ENCODE data around the gene TNFRSF11A.

The TNFRSF11A gene

DNA sequence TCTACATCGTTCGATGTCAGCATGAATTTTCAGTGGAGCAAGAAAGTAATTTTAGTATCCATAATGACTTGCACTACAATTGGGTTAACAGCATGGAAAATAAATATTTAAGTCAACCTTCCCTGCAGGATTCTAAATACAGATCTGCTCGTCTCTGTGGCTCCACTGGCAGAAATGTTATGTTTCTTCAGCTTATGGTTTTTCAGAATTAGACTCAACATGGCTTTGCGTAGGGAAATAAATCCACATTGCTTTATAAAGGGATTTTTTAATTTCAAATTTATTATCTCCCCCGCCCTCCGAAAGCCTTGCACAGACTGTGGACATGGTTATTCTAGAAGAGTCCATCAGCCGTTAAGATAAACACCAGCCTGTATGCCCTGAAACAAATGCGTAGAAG lies 18.2 kb downstream of the TNFRSF11A start:
- DNase-seq, result no peak

DNA sequence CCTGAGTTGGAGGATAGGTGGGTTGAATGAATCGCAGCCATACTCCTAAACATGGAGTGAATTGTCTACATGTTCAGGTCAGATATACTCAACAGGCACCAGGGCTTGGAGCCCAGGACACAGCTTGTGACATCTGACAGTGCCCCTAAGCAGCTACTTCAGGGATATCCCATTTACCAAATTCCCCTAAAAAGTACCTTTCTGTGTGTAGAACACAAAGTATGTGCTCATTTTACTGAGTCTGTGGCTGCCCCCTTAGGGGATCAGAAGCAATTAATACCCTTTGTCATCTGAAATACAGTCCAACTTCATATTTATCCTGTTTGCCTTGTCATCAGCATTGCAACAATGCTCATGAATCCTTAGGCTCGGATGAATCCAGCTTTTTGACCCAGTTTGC lies 20.8 kb downstream of the TNFRSF11A start:
- no peak for DNase-seq

DNA sequence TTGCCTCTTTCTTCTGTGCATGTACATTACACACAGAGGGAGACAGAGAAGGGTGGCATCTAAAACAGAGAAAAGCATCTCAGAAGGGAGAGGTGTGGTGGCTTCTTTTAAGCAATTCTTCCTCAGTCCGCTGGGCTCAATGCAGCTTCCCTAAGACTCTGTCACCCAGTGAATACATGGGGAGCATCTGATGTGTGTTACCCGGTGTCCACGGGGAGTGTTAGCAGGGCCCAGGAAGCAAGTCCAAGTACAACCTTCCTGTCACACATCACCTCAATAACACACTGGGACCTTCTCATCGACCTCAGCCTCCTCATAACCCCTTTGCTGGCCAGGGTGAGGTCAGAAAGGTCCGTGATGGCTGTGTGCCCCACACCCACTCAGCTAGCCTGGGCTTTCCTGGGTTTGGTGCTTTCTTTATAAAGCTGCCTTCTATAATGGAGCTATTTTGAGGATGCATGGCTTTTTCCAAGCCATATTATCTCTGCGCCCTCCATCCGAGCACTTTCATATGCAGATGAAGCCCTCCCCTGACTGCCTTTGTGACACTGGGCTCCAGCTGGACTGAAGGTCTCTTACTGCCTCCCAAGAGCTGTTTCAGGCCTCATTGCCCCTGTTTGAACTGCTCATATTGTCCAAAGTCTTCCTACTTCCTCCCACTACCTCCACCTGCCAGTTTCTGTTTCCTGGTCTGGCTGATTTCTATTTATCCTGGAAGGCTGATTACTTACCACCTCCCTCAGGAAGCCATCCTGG lies 21.4 kb downstream of the TNFRSF11A start:
- DNase-seq, result no peak

DNA sequence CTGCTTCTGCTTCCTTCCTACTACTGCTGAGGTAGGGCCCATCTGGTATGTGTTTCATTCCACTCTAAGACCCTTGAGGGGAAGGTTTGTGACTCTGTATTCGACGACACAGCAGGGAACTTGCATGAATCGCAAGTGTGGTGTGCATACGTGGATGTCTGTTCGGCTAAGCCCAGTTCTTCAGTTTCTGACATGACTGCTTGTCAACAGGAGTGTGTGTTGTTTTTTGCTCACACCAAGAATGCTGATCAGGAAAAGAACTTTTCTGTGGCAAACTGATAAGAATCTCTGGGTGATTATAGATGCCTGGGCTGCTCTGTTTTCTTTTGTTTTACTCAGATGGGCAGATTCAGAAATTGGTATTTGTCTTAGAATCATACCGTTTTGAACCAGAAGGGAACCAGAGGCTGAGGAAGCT lies 22.0 kb downstream of the TNFRSF11A start:
- no peak for DNase-seq

DNA sequence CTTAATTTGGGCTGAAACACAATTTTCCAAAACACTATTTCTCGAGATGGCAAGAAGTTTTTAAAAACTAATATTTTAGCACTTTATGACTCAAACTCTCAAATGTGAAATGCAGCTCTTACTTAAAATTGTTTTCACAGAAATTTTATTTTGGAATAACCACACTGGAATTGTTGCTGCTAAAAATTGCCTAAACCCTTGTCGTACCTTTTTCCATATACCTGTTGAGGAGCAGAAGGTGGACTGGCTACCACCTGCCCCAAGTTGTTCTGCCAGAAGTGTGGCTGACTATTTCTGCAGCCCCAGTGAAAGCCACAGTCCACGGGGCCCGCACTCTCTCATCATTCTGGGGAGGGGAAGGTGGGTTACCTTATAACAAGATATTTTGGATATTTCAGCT lies 23.4 kb downstream of the TNFRSF11A start:
- DNase-seq, result no peak

DNA sequence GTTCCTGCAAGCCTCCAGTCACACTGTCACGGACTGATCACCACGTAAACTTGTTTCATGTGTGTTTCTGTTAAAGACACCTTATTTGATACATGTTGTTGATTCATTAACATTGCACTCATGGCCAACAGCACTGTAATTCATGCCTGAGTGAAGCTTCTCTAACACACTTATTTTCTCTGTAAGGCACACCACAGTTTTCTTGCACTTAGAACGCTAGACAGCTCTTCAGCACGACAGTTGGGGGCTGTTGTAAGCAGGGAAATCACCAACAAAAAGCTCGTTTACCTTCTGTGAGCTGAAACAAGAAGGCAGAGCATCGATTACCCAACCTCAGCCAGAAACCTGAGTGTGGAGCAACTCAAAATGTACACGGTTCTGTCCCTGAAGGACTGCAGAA lies 28.1 kb downstream of the TNFRSF11A start:
- DNase-seq, result no peak

DNA sequence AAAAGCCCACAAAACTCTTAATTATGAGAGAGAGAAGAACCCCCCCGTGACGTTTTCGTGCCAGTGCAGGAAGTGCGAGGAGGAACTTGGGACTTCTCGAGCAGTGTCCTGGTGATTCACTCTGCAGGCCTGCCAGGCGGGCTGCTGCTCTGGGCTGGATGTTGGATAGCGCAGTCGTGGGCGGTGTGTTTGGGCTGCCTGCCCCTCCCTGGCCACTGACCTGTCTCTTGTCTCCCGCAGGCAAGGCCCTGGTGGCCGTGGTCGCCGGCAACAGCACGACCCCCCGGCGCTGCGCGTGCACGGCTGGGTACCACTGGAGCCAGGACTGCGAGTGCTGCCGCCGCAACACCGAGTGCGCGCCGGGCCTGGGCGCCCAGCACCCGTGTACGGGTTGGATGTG lies 29.0 kb downstream of the TNFRSF11A start:
- no peak for DNase-seq

DNA sequence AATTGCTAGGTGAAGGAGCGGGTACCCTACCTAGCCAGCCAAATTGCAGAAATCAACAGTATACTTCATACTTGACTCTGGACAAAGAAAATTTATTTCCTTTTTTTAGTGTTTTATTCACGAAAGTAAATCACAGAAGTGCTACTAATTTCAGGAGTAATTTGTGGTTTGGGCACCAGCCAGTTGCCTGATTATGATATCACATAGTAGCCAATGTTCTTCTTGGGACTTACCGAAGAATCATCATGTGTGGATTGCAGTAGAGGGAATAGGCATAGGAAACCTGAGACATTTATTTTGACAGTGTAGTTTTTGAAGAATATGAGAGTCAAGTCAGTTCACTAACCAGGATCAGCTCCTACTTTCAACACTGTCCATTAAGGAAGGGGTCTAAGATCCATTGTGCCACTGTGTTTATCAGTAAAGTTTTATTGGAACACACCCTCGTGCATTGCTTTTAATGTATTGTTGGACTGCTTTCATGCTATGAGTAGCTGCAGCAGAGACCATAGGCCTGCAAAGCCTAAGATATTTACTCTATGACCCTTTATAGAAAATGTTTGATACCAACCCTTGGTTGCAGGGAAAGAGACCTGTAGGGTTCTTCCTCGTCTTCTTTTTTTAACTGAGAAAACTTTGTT lies 32.1 kb downstream of the TNFRSF11A start:
- no peak for DNase-seq

DNA sequence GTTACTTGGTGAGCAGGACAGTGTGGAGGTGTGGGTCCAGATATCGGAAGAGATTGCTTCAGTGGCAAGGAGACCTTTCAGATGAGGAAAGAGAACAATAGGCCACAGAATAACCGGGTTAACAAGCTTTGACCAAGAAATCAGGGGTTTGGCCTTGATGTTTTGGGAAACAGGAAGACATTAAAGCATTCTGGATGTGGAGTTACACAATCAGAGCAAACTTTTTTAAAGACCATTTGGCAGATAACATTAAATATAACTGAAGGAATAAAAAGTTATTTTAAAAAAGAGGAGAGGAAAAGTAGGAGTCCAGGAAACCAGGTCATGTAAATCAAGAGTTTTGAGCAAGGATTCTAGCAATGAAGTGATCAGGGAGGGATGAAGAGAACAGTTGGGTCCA lies 35.7 kb downstream of the TNFRSF11A start:
- no peak for DNase-seq

DNA sequence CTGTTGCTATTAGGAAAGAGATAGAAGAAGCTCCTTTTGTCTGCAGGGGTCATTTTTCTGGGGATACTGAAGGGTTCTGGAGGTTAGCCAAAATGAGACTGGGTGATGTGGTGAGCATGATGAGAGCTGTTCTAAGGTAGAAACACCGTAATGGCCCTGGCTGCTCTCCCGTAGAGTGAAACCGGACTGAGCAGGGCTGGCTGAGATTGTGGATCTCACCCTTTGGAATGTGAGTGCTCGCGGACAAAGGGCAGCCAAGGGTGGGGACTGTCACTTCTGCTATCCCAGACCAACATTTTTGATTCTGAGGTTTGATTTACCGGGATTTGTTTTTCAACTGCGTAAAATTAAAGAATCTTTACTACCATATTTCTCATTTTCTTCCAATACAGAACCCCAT lies 36.2 kb downstream of the TNFRSF11A start:
- DNase-seq, result no peak

DNA sequence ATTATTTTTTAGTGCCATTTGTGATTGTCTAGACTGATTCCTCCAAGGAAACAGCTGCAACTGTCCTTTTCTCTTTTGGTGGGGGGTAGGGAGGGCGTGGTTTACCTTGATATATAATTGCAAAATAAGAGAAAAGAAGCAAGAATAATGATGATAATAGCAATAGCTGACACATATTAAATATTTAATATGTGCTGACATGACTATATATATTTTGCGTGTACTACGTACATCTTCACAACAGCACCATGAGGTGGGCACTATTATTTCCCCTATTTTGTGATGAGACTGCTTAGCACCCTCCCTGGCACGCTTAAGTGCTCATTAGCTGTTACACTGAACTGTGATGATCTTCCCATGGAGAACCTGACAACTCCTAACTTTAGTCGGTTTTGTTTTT lies 39.4 kb downstream of the TNFRSF11A start:
- DNase-seq, result no peak

DNA sequence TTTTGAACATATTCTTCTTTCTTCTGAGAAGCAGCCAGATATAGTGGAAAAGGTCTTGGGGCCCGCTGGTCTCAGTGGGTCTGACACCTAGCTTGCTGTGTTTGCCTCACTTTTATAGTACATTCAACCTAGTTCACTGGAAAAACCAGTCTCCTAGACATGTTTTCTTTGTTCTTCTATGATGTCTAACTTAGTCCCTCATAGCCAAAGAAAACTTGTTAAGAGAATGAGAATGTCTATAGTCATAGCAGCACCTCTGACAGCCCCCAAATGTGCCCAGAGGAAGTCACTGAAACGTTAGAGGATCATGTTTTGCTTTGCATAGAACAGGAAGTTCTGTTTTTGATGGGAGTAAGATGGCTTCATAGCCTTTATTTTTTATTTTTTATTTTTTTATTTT lies 40.3 kb downstream of the TNFRSF11A start:
- DNase-seq, result no peak

DNA sequence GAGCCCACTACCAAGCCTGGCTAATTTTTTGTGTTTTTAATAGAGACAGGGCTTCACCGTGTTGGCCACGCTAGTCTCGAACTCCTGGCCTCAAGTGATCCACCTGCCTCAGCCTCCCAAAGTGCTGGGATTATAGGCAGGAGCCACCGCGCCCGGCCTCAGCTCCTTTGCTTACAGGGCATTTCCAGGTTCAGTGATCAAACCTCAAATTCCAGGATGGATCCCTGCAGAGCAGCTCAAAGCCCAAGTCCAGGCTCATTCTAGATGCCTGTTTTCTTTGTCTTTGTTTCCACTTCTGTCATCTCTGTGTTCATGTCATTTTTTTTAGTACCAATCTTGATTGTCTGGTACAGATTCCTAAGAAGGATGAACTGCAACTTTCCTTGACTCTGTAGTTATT lies 41.9 kb downstream of the TNFRSF11A start:
- DNase-seq, result no peak

DNA sequence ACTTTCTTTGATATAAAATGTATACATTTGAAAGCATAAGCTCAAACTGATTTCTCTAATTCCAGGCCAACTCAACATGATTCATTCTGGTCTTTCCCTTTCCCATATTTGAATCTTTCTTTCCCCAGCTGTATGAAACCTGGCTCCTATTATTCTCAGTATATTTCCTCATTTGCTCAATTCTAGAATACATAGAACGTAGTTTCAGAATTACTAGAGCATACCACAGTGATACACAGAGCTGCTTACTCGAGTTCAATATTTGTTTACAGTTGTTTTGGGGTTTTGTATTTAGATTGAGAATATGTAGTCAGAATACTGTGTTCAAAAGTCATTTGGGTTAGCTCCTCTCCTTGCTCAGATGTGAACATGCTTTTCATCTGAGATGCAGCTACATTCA lies 43.0 kb downstream of the TNFRSF11A start:
- DNase-seq, result no peak

DNA sequence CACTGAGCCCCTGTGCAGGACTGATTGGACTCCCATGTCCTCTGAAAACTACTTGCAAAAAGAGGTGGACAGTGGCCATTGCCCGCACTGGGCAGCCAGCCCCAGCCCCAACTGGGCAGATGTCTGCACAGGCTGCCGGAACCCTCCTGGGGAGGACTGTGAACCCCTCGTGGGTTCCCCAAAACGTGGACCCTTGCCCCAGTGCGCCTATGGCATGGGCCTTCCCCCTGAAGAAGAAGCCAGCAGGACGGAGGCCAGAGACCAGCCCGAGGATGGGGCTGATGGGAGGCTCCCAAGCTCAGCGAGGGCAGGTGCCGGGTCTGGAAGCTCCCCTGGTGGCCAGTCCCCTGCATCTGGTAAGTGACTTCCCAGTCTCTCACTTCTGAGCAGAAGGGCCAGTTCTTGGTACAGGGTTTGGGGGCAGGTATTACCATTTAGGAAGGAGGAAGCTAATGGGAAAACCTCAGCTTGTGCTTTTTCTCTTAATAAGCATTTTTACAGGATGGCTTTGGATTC lies 44.1 kb downstream of the TNFRSF11A start:
- DNase-seq, result no peak

DNA sequence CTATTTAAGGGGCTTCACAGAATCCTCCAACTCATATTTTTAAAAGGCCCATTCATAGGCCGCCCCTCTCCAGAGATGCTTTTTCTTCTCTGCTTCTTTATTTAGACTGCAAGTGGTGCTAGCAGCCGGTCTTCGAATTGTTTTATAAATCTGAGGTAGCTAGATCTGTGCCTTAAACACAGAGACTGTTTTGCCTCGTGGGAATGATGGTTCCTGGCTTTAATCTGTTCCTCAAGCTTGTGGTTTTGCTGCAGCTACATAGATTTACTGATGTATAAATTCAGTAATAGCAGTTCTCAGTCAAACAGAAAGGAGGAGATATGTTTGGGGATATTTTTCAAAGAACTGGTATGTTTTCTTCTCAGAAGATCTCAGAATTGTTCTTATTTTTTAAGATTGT lies 45.3 kb downstream of the TNFRSF11A start:
- DNase-seq, result no peak

DNA sequence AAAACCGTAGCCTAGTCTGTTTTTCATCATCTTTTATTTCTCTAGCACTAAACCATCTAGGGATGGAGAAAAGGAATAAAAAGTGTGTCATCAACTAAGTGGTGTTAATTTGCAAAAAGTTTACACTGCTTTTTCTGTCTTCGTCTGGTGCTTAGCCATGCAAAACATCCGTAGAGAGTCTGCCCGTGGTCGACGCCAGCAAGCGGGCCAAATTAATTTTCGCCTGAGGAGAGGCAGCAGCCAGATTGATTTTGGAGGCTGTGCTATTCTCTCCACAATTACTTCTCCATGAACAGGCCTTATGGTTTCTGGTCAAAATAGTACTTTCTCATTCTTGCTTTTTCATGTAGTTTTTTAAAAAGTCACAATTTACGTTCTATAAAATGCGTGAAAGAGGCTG lies 46.3 kb downstream of the TNFRSF11A start:
- no peak for DNase-seq

DNA sequence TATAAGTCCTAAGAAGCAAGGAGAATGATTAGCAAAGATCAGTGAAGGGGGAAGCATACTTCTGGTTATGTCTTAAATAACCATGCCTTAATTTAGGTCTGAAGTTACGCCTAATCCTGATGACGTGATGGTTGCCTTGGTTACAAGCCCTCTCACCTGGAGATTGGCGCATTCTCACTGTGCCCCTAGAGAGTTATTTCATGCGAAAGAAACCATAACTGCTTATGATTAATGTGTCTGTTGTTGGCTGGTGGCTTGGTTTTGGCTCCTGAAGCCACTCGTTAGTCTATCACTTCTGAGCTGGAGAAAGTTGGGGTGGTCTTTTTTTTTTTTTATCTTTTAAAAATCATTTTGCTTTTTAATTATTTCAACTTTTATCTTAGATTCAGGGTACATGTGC lies 47.0 kb downstream of the TNFRSF11A start:
- peak in 2 of 51 donors; percentile 15 to 41 for DNase-seq

DNA sequence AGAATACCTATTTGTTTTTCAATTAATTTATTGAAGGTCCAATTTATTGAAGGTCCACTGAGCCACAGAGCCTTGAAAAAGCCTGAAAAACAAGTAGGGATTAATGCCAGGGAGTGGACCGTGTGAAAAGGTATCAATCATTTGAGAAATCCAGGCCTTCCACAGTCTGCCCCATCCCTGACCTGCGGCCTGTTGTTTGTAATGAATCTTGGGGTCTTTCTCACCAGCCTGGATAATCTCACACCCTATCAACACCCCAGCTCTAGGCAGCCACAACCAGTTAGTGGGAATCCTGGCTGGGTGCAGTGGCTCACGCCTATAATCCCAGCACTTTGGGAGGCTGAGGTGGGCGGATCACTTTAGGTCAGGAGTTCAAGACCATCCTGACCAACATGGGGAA lies 47.8 kb downstream of the TNFRSF11A start:
- no peak for DNase-seq

DNA sequence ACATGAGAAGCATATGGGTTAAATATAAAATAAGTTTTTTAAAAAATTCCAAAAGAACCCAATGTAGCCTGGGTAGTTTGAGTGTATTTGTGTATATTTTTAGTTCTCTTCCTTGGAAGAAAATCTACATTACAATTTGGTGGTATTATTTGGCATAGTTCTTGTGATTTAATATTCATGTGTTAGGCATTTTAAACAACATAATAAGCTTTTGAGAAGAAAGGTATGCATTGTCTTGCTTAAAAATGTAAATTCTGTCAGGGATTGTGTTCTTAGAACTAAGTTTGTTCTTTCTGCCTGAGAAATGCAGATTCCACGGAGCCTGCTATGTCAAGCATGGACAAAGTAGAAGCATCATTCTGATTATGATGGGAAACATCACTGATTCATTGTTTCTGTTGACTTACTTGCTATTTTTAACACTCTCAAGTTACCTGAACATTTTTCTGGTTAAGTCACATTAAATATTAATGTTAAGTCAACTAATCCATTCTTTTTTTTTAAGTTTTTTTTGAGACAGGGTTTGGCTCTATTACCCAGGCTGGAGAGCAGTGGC lies 49.4 kb downstream of the TNFRSF11A start:
- DNase-seq, result no peak

DNA sequence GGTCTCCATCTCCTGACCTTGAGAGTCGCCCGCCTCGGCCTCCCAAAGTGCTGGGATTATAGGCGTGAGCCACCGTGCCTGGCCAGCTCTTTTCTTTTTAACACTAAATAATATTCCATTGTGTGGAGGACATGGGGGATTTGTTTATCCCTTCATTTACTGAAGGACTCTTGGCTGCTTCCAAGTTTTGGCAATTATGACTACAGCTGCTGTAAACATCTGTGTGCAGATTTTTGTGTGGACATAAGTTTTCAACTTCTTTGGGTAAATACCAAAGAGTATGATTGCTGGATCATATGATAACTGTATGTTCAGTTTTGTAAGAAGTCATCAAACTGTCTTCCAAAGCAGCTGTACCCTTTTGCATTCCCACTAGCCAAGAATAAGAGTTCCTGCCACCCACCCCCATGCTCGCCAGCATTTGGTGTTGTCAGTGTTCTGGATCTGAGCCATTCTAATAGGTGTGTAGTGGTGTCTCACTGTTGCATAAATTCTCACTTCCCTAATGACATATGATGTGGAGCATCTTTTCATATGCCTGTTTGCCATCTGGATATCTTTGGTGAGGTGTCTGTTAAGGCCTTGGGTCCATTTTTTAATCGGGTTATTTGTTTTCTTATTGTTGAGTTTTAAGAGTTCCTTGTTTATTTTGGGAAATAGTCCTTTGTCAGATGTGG lies 52.2 kb downstream of the TNFRSF11A start:
- no peak for DNase-seq

DNA sequence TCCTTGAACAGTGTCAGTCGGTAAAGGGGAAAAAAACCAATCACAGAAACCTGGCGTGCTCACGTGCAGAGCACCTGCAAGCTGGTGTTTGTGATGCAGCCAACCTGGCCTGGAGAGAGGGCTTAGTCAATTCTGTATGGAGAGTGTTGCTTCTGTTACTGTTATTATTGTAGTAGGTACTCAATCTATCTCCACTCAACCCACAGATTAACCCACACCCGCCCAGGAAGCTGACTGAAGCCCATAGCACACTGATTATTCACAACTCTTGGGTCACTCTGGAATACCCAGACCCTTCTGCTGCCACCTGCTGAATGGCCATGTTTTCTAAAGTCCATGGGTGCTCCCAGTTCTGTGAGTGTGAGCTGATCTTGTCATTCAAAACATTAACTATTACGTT lies 53.9 kb downstream of the TNFRSF11A start:
- DNase-seq, result no peak

Measured in hypothalamus (tissue), 51 donors.